Dendritic cell treated with granulocyte-macrophage colony-stimulating factor and Interleukin-4, amounts not matched to agents 40 ng/mL and 50 ng/mL, for 4 days (primary cell): ENCODE data around the gene SIX4.

Source experiments
- H3K27ac Mint-ChIP-seq: one replicate; pipeline ENCODE4 v1.8.0; 2022; ENCODE audit warnings: mild to moderate bottlenecking, mixed read lengths
- H3K27me3 Mint-ChIP-seq: one replicate; pipeline ENCODE4 v1.8.0; 2022; ENCODE audit warnings: mild to moderate bottlenecking, mixed read lengths
- H3K36me3 Mint-ChIP-seq: one replicate; pipeline ENCODE4 v1.8.0; 2022; ENCODE audit warnings: low read depth, mixed read lengths
- H3K4me1 Mint-ChIP-seq: one replicate; pipeline ENCODE4 v1.8.0; 2022; ENCODE audit warnings: low read depth, mixed read lengths
- H3K4me3 Mint-ChIP-seq: one replicate; pipeline ENCODE4 v1.8.0; 2022; ENCODE audit warnings: mild to moderate bottlenecking, moderate library complexity, mixed read lengths
- H3K9me3 Mint-ChIP-seq: one replicate; pipeline ENCODE4 v1.8.0; 2022; ENCODE audit warnings: mixed read lengths
- intact Hi-C: fragments of 100-400 bp; cut with micrococcal nuclease; formaldehyde crosslinking; loops from one replicate; pipeline ENCODE4 v1.15.0; 2022

The SIX4 gene

DNA sequence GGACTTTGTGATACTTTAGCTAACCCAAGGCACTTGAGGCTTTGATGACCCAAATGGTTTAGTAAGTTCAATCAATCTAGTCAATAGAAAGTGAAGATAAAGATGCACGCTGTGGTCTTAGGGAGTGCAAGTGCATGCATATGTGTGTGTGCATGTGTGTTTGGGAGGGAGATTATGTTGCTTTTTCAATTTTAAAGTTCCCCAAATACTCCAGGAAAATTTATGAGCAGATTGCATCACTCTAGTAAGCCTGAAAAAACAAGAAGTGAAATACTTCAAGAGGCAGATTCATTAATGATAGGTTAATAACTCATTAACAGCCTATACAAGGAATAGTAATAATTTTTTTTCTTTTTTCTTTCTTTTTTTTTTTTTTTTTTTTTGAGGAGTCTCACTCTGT lies 62.4 kb downstream of the SIX4 start:
- Mint-ChIP-seq H3K27ac (no peak overlapping the region), H3K27me3 (peaks cover 78% of the 10 kb centered on the region), H3K36me3 (peaks cover 7% of the 10 kb centered on the region), H3K4me1 (peaks cover 15% of the 10 kb centered on the region), H3K9me3 (no peaks in the 10 kb centered on the region), H3K4me3 (no peak overlapping the region)
- intact Hi-C loops: loop anchor here (10.0 kb wide), 1 partner anchor 63 kb away; the partner anchor contains the start of gene SIX4
